ENCODE measurements around the gene ABCD3.
"Not testable (repeated sequence)": the region's sequence is repeated elsewhere in the genome, so short reads cannot be mapped to it uniquely, and the experiment has no call there.

ABCD3 gene

DNA sequence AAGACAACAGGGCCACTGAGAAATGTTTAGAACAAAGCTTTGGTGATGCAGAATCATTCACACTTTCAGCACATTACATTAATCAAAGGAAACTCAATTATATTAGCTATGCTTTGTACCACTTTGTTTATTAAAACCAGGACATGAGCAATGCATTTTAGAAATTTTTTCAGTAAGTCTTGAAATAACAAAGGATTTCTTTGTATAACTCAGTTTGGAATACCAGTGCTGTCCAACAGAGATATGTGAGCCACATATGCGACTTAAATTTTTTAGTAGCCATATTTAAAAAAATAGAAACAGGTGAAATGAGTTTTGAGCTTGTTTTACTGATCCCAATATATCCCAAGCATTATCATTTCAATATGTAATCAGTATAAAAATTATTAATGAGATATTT lies 142.1 kb downstream of the ABCD3 start:
- no CpG with 5 or more reads among the region's 1 CpG for WGBS (ENCODE audit: insufficient coverage)
- POLR2A ChIA-PET: no interaction called here

DNA sequence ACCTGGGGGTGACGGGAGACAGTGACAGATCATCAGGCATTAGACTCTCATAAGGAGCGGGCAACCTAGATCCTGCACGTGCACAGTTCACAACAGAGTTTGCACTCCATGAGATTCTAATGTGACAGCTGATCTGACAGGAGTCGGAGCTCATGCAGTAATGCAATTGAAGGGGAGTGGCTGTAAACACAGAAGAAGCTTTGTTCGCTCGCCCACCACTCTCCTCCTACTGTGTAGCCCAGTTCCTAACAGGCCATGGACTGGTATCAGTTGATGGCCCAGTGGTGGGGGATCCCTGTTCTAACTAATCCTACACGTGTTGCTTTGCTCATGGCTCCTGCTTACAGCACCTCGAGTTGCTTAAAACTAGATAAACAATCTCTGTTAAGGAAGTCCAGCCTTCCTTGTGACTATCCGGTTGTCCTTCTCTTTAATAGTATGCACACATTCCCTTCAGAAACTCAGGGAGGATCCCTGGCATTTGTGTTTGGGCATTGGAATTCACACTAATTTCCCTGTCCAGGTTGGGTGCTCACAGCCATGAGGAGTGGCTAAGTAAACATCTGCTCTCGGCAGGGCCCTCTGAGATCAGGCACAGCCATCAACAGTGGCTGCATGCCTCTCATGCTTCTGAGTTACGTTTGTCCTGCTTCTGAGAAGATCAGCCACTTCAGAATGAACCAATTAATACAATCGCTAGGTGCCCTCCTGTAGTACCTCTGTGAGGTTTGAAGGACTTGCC lies 144.5 kb downstream of the ABCD3 start:
- WGBS (ENCODE audit: insufficient coverage): 94% methylated on average over 10 of the region's 12 CpGs
- no peak for DNase-seq
- Histone ChIP-seq H3K27ac (ENCODE audit: insufficient read depth in 1 of 2, low read depth in 1 of 2, low read length in 2 of 2, poor library complexity in 1 of 2, severe bottlenecking in 2 of 2) (no peak overlapping the region), H3K9me3 (ENCODE audit: control extremely low read depth in 1 of 5, control insufficient read depth in 4 of 5, insufficient read depth in 2 of 5, low read depth in 1 of 5, low read length in 4 of 5) (peaks cover 0 to 3% (median 0%) of the 10 kb centered on the region in 5 experiments), H3K4me3 (ENCODE audit: control insufficient read depth in 1 of 7, extremely low read depth in 1 of 7, insufficient read depth in 4 of 7, low read depth in 2 of 7, low read length in 6 of 7) (no peak overlapping the region), H3K36me3 (ENCODE audit: control insufficient read depth in 4 of 4, insufficient read depth in 4 of 4, low read length in 3 of 4) (no peaks in the 10 kb centered on the region), H3K27me3 (replicated peaks in 2 of 5; ENCODE audit: control insufficient read depth in 4 of 5, insufficient read depth in 5 of 5, low read length in 4 of 5) (no peaks in the 10 kb centered on the region), H3K4me1 (ENCODE audit: control extremely low read depth in 1 of 4, control insufficient read depth in 4 of 4, insufficient read depth in 4 of 4, low read length in 3 of 4) (no peaks in the 10 kb centered on the region)
- CTCF ChIA-PET: interaction anchor here (1.0 to 1.4 kb wide), 2 partner anchors 33 to 63 kb away, joined by 3 read pairs; no protein-coding TSS in a partner anchor
- POLR2A ChIA-PET: no interaction called here

More for the DNA sequence above, 142.1 kb downstream of the ABCD3 start:
- no peaks in the 10 kb centered on the region for H3K36me3 ChIP-seq (ENCODE audit: control insufficient read depth in 4 of 4, insufficient read depth in 4 of 4, low read length in 3 of 4)
- no peak overlapping the region for H3K27ac ChIP-seq (ENCODE audit: insufficient read depth in 1 of 2, low read depth in 1 of 2, low read length in 2 of 2, poor library complexity in 1 of 2, severe bottlenecking in 2 of 2)
- H3K27me3 ChIP-seq (replicated peaks in 2 of 5; ENCODE audit: control insufficient read depth in 4 of 5, insufficient read depth in 5 of 5, low read length in 4 of 5): no peaks in the 10 kb centered on the region
- no peak for DNase-seq
- CTCF ChIA-PET: interaction anchor here (2.0 kb wide), 1 partner anchor 18 kb away, joined by 7 read pairs; the partner anchor contains the start of gene F3
- H3K4me3 ChIP-seq (ENCODE audit: control insufficient read depth in 1 of 7, extremely low read depth in 1 of 7, insufficient read depth in 4 of 7, low read depth in 2 of 7, low read length in 6 of 7): no peak overlapping the region
- no peaks in the 10 kb centered on the region for H3K4me1 ChIP-seq (ENCODE audit: control extremely low read depth in 1 of 4, control insufficient read depth in 4 of 4, insufficient read depth in 4 of 4, low read length in 3 of 4)
- H3K9me3 ChIP-seq (ENCODE audit: control extremely low read depth in 1 of 5, control insufficient read depth in 4 of 5, insufficient read depth in 2 of 5, low read depth in 1 of 5, low read length in 4 of 5): no peaks in the 10 kb centered on the region

GRCh38 chr1:94565901-94566300 lies 147.7 kb downstream of the ABCD3 start:
- peaks cover 0 to 11% (median 8%) of the 10 kb centered on the region in 5 experiments for H3K9me3 ChIP-seq (ENCODE audit: control extremely low read depth in 1 of 5, control insufficient read depth in 4 of 5, insufficient read depth in 2 of 5, low read depth in 1 of 5, low read length in 4 of 5)
- no peaks in the 10 kb centered on the region for H3K27me3 ChIP-seq (replicated peaks in 2 of 5; ENCODE audit: control insufficient read depth in 4 of 5, insufficient read depth in 5 of 5, low read length in 4 of 5)
- no peak overlapping the region for H3K4me3 ChIP-seq (ENCODE audit: control insufficient read depth in 1 of 7, extremely low read depth in 1 of 7, insufficient read depth in 4 of 7, low read depth in 2 of 7, low read length in 6 of 7)
- no peak for DNase-seq
- no peaks in the 10 kb centered on the region for H3K4me1 ChIP-seq (ENCODE audit: control extremely low read depth in 1 of 4, control insufficient read depth in 4 of 4, insufficient read depth in 4 of 4, low read length in 3 of 4)
- POLR2A ChIA-PET: no interaction called here
- no peaks in the 10 kb centered on the region for H3K36me3 ChIP-seq (ENCODE audit: control insufficient read depth in 4 of 4, insufficient read depth in 4 of 4, low read length in 3 of 4)
- CTCF ChIA-PET: no interaction called here
- WGBS (ENCODE audit: insufficient coverage): no CpG with 5 or more reads among the region's 2 CpGs
- H3K27ac ChIP-seq (ENCODE audit: insufficient read depth in 1 of 2, low read depth in 1 of 2, low read length in 2 of 2, poor library complexity in 1 of 2, severe bottlenecking in 2 of 2): no peak overlapping the region

- H3K27me3 ChIP-seq (replicated peaks in 2 of 5; ENCODE audit: control insufficient read depth in 4 of 5, insufficient read depth in 5 of 5, low read length in 4 of 5); CTCF ChIA-PET; POLR2A ChIA-PET; H3K27ac ChIP-seq (ENCODE audit: insufficient read depth in 1 of 2, low read depth in 1 of 2, low read length in 2 of 2, poor library complexity in 1 of 2, severe bottlenecking in 2 of 2); H3K36me3 ChIP-seq (ENCODE audit: control insufficient read depth in 4 of 4, insufficient read depth in 4 of 4, low read length in 3 of 4); H3K4me1 ChIP-seq (ENCODE audit: control extremely low read depth in 1 of 4, control insufficient read depth in 4 of 4, insufficient read depth in 4 of 4, low read length in 3 of 4); H3K4me3 ChIP-seq (ENCODE audit: control insufficient read depth in 1 of 7, extremely low read depth in 1 of 7, insufficient read depth in 4 of 7, low read depth in 2 of 7, low read length in 6 of 7); DNase-seq: not testable (repeated sequence)
- H3K9me3 ChIP-seq (ENCODE audit: control extremely low read depth in 1 of 5, control insufficient read depth in 4 of 5, insufficient read depth in 2 of 5, low read depth in 1 of 5, low read length in 4 of 5): peaks cover 0 to 11% (median 8%) of the 10 kb centered on the region in 5 experiments
- 94% methylated on average over 3 of the region's 5 CpGs for WGBS (ENCODE audit: insufficient coverage)
Measured at GRCh38 chr1:94566436-94566835, 148.2 kb downstream of the ABCD3 start.

DNA sequence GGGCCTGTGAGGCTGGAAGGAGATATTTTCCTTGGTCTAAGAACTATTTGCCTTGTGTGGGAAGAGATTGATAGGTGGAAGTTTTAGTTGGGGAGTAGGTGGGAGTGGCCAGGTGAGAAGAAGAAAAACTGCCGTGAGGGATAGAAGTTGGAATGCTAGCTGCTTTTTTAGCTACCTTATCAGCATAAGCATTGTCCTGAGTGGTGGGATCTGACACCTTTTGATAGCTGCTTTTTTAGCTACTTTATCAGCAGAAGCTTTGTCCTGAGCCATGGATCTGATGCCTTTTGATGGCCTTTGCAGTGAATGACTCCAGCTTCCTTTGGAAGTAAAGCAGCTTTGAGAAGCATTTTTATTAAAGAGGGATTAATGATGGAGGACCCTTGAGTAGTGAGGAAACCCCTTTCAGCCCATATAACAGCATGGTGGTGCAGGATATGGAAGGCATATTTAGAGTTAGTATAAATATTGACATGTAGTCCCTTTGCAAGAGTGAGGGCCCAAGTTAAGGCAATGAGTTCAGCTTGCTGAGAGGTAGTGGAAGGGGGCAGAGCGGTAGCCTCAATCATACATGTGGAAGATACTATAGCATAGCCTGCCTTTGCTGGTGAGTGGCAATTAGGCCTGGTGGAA lies 149.9 kb downstream of the ABCD3 start:
- H3K27me3 ChIP-seq (replicated peaks in 2 of 5; ENCODE audit: control insufficient read depth in 4 of 5, insufficient read depth in 5 of 5, low read length in 4 of 5); H3K27ac ChIP-seq (ENCODE audit: insufficient read depth in 1 of 2, low read depth in 1 of 2, low read length in 2 of 2, poor library complexity in 1 of 2, severe bottlenecking in 2 of 2); H3K4me1 ChIP-seq (ENCODE audit: control extremely low read depth in 1 of 4, control insufficient read depth in 4 of 4, insufficient read depth in 4 of 4, low read length in 3 of 4); H3K36me3 ChIP-seq (ENCODE audit: control insufficient read depth in 4 of 4, insufficient read depth in 4 of 4, low read length in 3 of 4); H3K4me3 ChIP-seq (ENCODE audit: control insufficient read depth in 1 of 7, extremely low read depth in 1 of 7, insufficient read depth in 4 of 7, low read depth in 2 of 7, low read length in 6 of 7); POLR2A ChIA-PET; DNase-seq: not testable (repeated sequence)
- CTCF ChIA-PET: interaction anchor here (1.0 kb wide), 1 partner anchor 11 kb away, joined by 3 read pairs; no protein-coding TSS in a partner anchor
- 100% methylated on average over 1 of the region's 2 CpGs for WGBS (ENCODE audit: insufficient coverage)
- H3K9me3 ChIP-seq (ENCODE audit: control extremely low read depth in 1 of 5, control insufficient read depth in 4 of 5, insufficient read depth in 2 of 5, low read depth in 1 of 5, low read length in 4 of 5): peaks cover 3 to 15% (median 10%) of the 10 kb centered on the region in 5 experiments
